Raji (cell line): Measurements from ENCODE around the gene MCTP2.

ENCODE experiments used
- POLR2A ChIP-seq: IDR thresholded peaks from 2 replicates; pipeline ENCODE4 v1.6.1; 2011; ENCODE audit warnings: low read depth, low read length, control low read depth; ENCODE audit not compliant: insufficient read depth

Gene MCTP2

DNA sequence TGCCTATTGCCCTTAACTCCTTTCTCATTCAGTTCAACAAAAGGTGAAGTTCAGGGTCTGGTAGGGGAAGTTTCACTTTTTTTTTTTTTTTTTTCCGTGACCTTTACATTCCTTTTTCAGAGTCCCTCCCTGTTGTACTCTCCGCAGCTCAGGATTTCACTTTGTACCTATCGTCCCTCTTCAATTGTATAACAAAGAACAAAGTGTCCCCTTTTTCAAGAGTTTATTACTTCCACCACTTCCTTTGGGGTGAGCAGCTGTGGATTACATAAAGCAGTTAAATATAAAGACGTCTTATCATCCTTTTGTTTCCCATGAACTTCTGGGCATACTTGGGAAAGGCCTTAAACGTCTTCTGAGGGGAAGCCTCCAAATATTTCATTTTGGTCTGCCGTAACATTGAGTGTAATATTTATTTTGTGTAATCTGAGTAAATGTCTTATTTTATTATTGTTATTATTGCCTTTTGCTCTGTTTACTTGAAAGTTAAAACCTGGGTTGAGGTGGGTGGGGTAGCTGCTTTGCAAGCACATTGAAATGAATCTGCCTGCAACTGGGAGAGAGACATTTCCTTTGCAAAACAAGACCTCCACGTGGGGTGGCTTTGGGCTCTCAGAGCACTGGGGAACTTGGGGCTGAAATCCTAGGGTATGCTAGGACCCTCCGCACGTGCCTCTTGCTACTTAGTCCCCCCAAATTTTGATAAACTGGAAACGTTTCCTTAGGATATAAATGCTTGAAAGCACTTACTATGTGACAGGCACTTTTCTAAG lies 169.4 kb downstream of the MCTP2 start:
- TF ChIP-seq POLR2A = no peak

DNA sequence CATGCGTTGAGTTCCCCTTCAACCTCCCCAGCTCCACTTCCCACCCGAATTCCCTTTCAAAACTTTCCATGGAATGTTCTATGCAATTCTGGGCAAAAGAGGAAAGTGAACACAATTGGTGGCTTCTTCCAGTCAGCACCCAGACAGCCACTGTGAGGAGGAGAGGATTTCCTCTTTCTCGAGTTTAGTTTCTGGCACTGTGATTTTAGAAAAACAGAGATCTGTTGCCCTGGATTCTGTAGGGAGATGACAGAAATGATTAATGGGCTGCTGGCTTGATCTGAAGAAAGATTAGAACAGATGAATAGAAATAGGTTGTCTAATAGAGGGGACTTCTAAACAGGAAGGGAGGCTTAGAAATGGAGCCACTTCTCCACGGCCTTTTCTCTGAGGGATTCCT lies 172.0 kb downstream of the MCTP2 start:
- no peak for TF ChIP-seq POLR2A

- no peak for TF ChIP-seq POLR2A
Observed at GRCh38 chr15:94404733-94405283, 173.4 kb downstream of the MCTP2 start.

DNA sequence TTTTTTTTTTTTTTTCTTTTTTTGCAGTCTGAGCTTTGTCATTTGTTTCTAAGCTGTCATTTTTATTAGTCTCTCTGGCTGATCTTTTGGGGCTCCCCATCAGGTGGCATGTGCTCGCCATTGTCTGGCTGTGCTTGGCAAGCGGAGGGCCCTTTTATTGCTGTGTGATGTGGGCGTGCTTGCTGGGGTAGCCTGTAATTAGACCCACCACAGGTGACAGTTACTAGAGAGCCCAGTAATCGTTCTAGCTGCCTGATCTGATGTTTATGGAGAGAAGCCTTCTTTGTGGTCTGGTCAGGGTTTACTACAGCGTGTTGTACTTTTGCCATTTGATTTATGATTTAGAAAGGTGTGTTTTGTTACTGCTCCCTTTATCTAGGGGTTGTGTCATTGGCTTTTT lies 179.9 kb downstream of the MCTP2 start:
- TF ChIP-seq POLR2A = no peak

GRCh38 chr15:94411846-94412245 lies 180.5 kb downstream of the MCTP2 start:
- no peak for TF ChIP-seq POLR2A

DNA sequence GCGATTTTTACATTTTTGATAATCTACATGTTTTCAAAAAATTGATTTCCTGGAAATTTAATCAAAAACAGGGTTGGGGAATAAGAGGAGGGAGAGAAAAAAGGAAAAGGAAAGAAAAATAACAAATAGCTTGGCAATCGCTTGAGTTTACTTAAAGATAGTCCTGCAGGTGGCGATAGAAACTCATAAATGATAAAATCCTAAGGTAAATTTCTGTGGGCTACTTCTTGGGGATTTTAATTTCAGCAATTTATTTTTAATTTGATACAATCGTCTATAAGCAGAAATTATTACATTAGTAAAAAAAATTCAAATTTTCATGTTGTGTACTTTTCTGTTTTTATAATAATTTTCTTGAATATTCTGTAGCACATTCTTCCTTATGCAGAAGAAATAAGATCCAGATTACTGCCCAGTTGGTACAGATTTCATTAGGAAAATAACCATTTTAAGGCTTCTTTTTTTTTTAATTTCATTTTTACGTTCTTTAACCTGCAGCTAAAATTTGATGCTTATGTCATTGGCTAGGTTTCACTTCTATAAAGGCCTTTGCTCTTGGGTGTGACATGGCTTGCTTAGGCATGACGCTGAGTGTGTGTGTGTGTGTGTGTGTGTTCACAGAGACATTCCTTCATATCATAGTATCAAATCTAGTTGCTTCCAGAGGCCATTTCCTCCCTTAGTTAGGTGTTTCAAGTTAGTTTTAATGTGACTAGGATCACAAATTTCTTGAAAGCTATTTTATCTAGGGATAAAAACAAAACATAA lies 181.8 kb downstream of the MCTP2 start:
- no peak for TF ChIP-seq POLR2A

- TF ChIP-seq POLR2A = no peak
Observed at GRCh38 chr15:94414916-94415315, 183.6 kb downstream of the MCTP2 start.

- TF ChIP-seq POLR2A = no peak
Observed at GRCh38 chr15:94416267-94416666, 184.9 kb downstream of the MCTP2 start.

DNA sequence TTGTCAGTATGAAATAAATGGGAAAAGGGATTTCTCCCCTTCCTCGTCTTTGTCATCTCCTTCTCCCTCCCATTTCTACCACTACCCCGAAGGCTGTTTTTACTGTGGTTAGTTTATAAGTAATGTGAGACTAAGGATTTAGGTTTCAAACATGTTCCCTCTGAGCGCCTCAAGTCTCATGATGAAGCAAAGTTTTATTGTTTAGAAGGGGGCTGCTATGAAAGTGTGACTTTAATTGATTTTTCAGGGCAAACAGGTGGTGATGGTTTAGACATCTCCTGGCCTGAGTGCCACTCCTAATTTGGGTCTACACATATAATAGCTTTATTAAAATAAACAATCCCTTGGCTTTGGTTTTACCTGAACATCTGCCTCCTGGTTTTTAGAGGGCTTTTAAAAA lies 185.5 kb downstream of the MCTP2 start:
- TF ChIP-seq POLR2A = no peak

GRCh38 chr15:94417501-94418293 lies 186.3 kb downstream of the MCTP2 start:
- TF ChIP-seq POLR2A = no peak

DNA sequence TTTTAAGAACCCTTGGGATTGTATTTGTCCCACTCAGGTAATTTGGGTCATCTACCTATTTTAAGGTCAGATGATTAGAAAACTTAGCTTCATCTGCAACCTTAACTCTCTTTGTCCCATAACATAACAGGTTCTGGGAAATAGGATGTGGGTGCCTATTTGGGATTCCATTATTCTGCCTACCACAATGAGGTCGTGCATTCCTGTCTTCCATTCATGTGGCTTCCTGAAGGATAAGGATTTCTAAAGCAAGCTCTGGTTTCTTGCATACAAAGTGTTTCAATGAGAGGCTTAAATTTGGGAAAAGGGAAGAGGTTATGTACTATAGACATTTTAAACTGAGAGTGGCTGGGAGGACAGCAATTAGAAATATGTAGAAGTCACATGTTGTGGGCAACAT lies 190.3 kb downstream of the MCTP2 start:
- no peak for TF ChIP-seq POLR2A

GRCh38 chr15:94432279-94432678 lies 200.9 kb downstream of the MCTP2 start:
- TF ChIP-seq POLR2A = no peak

GRCh38 chr15:94439158-94439557 lies 207.8 kb downstream of the MCTP2 start:
- no peak for TF ChIP-seq POLR2A

- no peak for TF ChIP-seq POLR2A
Observed at GRCh38 chr15:94441760-94442159, 210.4 kb downstream of the MCTP2 start.

DNA sequence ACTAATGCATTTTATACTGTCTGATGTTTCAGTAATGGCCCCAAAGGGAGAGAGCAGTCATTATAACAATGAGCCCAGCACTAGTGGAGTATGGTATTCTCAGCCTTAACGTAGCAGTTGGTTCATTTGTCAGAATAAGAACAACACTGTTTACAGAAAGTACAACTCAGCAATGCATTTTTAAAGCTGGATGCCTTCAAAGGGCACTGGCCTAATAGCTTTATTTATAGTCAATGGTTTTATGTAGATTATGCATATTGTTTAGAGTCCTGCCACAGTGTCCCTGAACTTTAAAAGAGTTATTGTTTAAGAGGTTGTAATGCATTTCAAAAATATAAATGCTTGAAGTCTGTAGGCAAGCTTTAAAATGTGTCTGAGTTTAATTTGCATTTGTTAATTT lies 211.1 kb downstream of the MCTP2 start:
- no peak for TF ChIP-seq POLR2A
